T-helper 1 cell treated with Interleukin-12 subunit alpha and Interleukin-12 subunit beta and Interleukin-4 antibody, amounts not matched to agents 30 ng/mL and 1 ng/mL, for 36 hours (primary cell): ENCODE measurements around the gene EAPP. TPM values are rescaled to one million over a fixed set of nuclear protein-coding genes. Genes with fewer than 3 reads are reported as not detected.
"Not testable (repeated sequence)": the region's sequence is repeated elsewhere in the genome, so short reads cannot be mapped to it uniquely, and the experiment has no call there.

Experiments used
- intact Hi-C: fragments of 100-400 bp; cut with micrococcal nuclease; formaldehyde crosslinking; loops from one replicate; pipeline ENCODE4 v1.15.1; 2024
- total RNA-seq: library from RNA; stranded (reverse); gene quantifications from 2 replicates; pipeline ENCODE4 v1.2.3, GENCODE V29; 2022

EAPP gene
- total RNA-seq, 1 donor from 2014 or later: 34.8 TPM

- intact Hi-C loops: loop anchor here (5.0 to 10.0 kb wide), 10 partner anchors 77 to 1783 kb away; partner anchors contain the start of genes BRMS1L, EGLN3, FAM177A1 and MBIP
These were observed 562 bp downstream of the EAPP start for GRCh38 chr14:34538871-34539406.

- intact Hi-C loops: loop anchor here (5.0 to 10.0 kb wide), 10 partner anchors 76 to 1784 kb away; partner anchors contain the start of genes BRMS1L, EGLN3, FAM177A1 and MBIP
These were observed 1.4 kb downstream of the EAPP start for GRCh38 chr14:34538096-34538495.

DNA sequence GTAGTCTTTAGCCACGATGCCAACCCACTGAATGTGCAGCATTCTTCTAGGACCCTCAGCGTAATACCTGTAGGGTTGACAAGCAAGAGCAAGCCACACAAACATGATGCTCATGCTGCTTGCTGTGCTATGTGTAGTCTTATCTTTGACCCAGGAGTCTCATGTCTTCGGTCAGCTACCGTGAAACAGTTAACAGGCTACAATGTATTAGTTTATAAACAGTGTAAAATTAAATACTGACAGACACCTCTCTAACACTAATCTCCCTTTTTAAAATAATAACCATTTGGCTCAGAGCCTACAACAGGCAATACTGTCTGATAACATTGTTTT, 1.9 kb downstream of the EAPP start:
- intact Hi-C loops: loop anchor here (5.0 to 10.0 kb wide), 10 partner anchors 75 to 1785 kb away; partner anchors contain the start of genes BRMS1L, EGLN3, FAM177A1 and MBIP

DNA sequence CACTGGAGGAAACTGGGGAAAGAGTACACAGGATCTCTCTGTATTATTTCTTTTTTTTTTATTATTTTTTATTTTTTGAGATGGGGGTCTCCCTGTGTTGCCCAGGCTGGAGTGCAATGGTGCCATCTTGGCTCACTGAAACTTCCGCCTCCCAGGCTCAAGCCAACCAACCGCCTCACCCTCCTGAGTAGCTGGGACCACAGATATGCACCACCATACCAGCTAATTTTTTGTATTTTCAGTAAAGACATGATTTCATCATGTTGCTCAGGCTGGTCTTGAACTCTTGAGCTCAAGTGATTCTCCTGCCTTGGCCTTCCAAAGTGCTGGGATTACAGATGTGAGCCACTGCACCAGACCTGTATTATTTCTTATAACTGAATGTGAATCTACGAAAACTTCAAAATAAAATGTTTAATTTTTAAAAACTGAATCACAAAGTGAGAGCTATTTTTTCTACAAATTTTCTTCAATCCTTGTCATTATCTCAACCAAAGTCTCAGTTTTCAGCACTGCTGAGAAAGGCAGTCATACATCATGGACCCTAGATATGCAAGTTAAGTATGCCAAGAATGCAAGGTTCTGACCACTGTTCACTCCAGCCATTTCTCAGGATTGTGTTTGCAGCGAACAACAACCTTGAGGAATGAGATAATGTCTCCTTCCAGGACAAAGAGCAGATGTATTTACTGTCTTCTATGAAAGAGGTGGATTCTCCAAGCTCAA, 2.4 kb downstream of the EAPP start:
- intact Hi-C loops: loop anchor here (5.0 to 10.0 kb wide), 10 partner anchors 75 to 1785 kb away; partner anchors contain the start of genes BRMS1L, EGLN3, FAM177A1 and MBIP

- intact Hi-C loops: no loop called here
These were observed 11.9 kb downstream of the EAPP start for GRCh38 chr14:34527591-34527990.

DNA sequence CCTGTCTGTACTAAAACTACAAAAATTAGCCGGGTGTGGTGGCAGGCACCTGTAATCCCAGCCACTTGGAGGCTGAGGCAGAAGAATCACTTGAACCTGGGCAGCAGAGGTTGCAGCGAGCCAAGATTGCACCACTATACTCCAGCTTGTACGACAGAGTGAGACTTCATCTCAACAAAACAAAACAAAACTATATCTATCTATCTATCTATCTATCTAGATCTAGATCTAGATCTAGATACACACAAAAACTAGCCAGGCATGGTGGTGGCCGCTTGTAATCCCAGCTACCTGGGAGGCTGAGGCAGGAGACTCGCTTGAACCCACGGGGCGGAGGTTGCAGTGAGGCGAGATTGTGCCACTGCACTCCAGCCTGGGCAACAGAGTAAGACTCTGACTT, 15.3 kb downstream of the EAPP start:
- intact Hi-C loops: not testable (repeated sequence)

DNA sequence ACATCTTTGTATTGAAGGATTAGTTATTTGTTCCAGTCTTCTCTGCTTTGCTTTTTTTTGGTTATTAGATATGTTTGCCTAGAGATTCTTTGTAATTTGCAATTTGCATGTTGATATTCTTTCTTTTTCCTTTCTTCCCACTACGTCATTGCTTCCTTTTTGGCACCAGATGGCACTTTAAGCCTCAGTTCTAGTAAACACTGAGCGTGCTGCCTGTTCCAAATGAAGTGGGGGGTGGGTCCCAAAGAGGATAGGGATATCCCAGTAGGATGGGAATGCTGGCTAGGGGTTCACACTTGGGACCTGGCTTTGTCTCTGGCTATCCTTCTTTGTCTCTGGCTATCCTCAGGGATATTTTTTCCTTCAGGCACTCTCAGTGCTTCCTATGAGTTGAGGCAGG, 17.0 kb downstream of the EAPP start:
- intact Hi-C loops: no loop called here

GRCh38 chr14:34521071-34521470, 18.4 kb downstream of the EAPP start:
- intact Hi-C loops: not testable (repeated sequence)

- intact Hi-C loops: not testable (repeated sequence)
These were observed 19.1 kb downstream of the EAPP start for GRCh38 chr14:34520304-34520970.

- intact Hi-C loops: no loop called here
These were observed 31.6 kb downstream of the EAPP start for GRCh38 chr14:34507884-34508283.

GRCh38 chr14:34507459-34507858, 32.0 kb downstream of the EAPP start:
- intact Hi-C loops: no loop called here

DNA sequence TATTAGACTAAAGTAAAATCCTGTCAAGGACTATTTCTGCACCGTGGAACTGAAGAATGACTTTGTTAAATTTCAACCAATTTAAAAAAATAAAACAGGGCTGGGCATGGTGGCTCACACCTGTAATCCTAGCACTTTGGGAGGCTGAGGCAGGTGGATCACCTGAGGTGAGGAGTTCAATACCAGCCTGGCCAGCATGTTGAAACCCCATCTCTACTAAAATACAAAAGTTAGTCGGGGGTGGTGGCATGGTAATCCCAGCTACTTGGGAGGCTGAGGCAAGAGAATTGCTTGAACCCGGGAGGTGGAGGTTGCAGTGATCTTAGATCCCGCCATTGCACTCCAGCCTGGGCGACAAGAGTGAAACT, 34.4 kb downstream of the EAPP start:
- intact Hi-C loops: not testable (repeated sequence)

DNA sequence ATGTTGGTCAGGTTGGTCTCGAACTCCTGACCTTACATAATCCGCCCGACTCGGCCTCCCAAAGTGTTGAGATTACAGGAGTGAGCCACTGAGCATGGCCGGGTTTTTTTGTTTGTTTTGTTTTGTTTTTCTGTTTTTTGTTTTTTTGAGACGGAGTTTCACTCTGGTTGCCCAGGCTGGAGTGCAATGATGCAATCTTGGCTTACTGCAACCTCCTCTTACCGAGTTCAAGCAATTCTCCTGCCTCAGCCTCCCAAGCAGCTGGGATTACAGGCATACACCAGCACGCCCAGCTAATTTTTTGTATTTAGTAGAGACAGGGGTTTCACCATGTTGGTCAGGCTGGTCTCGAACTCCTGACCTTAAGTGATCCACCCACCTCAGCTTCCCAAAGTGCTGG, 35.5 kb downstream of the EAPP start:
- intact Hi-C loops: not testable (repeated sequence)

- intact Hi-C loops: no loop called here
These were observed 36.8 kb downstream of the EAPP start for GRCh38 chr14:34502545-34503225.

GRCh38 chr14:34502001-34502400, 37.5 kb downstream of the EAPP start:
- intact Hi-C loops: no loop called here

GRCh38 chr14:34501004-34501580, 38.4 kb downstream of the EAPP start:
- intact Hi-C loops: no loop called here

DNA sequence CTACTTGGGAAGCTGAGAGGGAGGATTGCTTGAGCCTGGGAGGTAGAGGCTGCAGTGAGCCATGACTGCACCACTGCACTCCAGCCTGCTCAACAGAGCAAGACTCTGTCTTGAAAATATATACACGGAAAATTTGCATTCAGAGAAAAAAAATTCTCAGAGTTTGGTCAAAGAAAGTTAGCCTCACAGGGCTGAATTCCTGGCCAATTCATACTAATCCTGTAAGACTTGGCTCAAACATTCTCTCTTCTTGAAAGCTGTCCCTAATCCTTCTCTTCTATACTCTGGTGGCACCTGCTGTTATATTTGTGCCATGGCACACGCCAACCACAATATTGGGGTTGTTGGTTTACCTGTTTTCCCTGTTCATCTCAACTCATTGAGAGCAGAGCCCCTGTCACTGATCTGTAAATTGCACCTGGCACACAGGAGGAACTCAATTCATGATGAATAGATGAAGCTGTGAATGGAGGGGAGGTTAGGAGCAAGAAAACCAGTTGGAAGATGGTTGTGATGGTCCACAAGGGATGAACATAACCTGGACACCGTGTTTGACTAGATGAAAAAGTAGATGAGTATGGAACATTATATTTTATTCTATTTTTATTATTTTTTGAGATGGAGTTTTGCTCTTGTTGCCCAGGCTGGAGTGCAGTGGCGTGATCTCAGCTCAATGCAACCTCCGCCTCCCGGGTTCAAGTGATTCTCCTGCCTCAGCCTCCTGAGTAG, 40.7 kb downstream of the EAPP start:
- intact Hi-C loops: loop anchor here (1.0 to 5.0 kb wide), 3 partner anchors 168 to 1922 kb away; no protein-coding TSS in a partner anchor

DNA sequence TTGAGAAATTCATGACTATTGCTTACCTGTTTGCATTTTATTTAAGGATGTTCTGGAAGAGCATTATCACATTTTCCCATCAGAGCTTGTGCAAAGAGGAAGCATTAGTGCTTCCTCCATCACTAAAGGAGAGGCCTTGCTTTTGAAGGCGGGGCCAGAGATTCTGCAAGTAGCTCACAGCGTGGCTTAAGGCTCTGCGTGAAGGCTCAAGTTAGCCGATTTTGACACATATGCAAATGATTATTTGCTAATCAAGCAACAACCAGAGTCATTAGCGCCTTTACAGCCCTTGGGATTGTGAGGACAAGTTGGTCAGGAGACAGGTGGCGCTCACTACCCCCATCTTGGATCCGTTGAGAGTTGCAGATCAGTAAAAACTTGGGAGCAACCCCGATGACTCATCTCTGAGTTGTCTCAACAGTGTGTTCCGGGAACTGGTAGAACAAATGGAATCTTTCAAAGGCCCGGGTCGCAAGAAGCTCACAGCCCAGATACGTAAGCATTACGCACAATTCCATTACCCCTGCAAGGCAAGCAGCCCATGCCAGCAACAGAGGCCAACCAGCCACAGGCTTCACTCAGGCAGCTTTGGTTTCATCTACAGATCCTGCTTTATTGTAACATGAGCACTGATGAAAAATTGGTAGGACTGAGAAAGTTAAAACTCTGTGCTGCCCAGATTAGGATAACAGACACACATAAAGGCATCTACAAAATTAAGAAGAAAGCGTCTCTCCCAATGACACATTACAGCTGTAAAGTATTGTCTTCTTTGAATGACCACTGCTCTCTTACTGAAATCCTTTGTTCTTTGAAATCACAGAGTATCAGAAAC, 42.6 kb downstream of the EAPP start:
- intact Hi-C loops: loop anchor here (5.0 kb wide), 1 partner anchor 1385 kb away; no protein-coding TSS in a partner anchor

DNA sequence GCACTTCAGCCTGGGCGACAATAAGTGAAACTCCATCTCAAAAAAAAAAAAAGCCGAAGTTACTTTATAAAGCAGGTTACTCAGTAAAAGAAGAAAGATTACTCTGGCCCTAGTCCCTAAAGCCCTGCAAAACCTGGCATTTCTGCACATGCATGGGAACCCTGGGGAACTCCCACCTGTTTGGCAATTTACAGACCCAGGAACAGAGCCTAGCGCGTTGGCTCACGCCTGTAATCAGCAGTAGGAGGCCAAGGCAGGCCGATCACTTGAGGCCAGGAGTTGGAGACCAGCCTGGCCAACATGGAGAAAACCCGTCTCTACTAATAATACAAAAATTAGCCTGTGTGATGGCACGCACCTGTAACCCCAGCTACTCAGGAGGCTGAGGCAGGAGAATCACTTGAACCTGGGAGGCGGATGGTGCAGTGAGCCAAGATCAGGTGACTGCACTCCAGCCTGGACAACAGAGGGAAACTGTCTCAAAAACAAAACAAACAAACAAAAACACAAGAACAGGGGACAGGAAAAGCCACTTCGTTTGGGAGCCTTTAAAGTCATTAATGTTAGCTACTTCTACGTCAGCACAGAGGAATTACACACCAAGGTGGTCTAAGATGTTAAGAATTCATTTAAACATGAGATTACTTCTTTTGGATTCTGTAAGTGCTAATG, 43.4 kb downstream of the EAPP start:
- intact Hi-C loops: loop anchor here (5.0 kb wide), 1 partner anchor 1386 kb away; no protein-coding TSS in a partner anchor
